ENCODE measurements around the gene GHRL. TPM values are rescaled to one million over a fixed set of nuclear protein-coding genes. Genes with fewer than 3 reads are reported as not detected.

GHRL gene
- total RNA-seq, 6 donors from 2014 or later = 1.1 to 14.7 (median 1.8) TPM

- TF ChIP-seq, protein P1, sequence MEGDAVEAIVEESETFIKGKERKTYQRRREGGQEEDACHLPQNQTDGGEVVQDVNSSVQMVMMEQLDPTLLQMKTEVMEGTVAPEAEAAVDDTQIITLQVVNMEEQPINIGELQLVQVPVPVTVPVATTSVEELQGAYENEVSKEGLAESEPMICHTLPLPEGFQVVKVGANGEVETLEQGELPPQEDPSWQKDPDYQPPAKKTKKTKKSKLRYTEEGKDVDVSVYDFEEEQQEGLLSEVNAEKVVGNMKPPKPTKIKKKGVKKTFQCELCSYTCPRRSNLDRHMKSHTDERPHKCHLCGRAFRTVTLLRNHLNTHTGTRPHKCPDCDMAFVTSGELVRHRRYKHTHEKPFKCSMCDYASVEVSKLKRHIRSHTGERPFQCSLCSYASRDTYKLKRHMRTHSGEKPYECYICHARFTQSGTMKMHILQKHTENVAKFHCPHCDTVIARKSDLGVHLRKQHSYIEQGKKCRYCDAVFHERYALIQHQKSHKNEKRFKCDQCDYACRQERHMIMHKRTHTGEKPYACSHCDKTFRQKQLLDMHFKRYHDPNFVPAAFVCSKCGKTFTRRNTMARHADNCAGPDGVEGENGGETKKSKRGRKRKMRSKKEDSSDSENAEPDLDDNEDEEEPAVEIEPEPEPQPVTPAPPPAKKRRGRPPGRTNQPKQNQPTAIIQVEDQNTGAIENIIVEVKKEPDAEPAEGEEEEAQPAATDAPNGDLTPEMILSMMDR (IDR thresholded peaks at IDR 0.05) = no peak
- TF ChIP-seq POLR2AphosphoS5 (IDR thresholded peaks at IDR 0.05) (no peak), POLR2A (IDR thresholded peaks at IDR 0.05) (no peak), EP300 (IDR thresholded peaks at IDR 0.05) (no peak)
- ATAC-seq (ENCODE audit: low FRiP score in 2 of 2) = no peak
- Histone ChIP-seq H3K27ac (no peak overlapping the region), H3K4me1 (no peaks in the 10 kb centered on the region), H3K36me3 (peaks cover 0 to 70% (median 23%) of the 10 kb centered on the region in 4 donors), H3K9me3 (no peaks in the 10 kb centered on the region), H3K27me3 (no peaks in the 10 kb centered on the region), H3K4me3 (no peak overlapping the region)
- 80% methylated on average over 11 to 15 of the region's 15 CpGs for WGBS, 2 donors
- no peak for DNase-seq
These were observed 54.2 kb downstream of the GHRL start for GRCh38 chr3:10238345-10239183.

Small RNAs within 50 kb of the gene (small RNA-seq; reads per million reads assigned to genes)
- gene MIR378B (0 to 0.14 (median 0) reads per million in 4 donors), gene RF02126 (0 reads per million in 4 donors)

Other genes with a start within 250 kb of the GHRL start
- gene FANCD2OS, start 184.7 kb downstream of the GHRL start, total RNA-seq = not detected
- gene BRK1, start 177.3 kb downstream of the GHRL start, total RNA-seq = 100 to 1,000 TPM in 2 of 6 donors, 10 to 100 TPM in 4; 43.3 to 115 (median 81.8) TPM
- gene VHL, start 151.2 kb downstream of the GHRL start, total RNA-seq = 10 to 100 TPM; 29.8 to 71.2 (median 41.2) TPM
- 10 to 100 TPM in 1 of 6 donors, 1 to 10 TPM in 5; 3.1 to 10.2 (median 7.1) TPM for gene IRAK2, start 128.0 kb downstream of the GHRL start, total RNA-seq
- gene TATDN2, start 44.5 kb downstream of the GHRL start, total RNA-seq = 10 to 100 TPM; 20.3 to 34.6 (median 26.0) TPM
- gene SEC13, start 28.2 kb upstream of the GHRL start, total RNA-seq = 100 to 1,000 TPM in 2 of 6 donors, 10 to 100 TPM in 4; 70.4 to 133 (median 95.3) TPM
- under 1 TPM in 2 of 6 donors, not detected in 4; 0.13 to 0.30 TPM for gene ATP2B2, start 212.6 kb upstream of the GHRL start, total RNA-seq

Measured in upper lobe of left lung (tissue), 6 donors.